ENCODE measurements around the gene FLT3LG. TPM values are rescaled to one million over a fixed set of nuclear protein-coding genes. Genes with fewer than 3 reads are reported as not detected.

FLT3LG gene
- total and polyA plus RNA-seq, 2 donors from 2014 or later = 7.4 to 12.5 TPM

GRCh38 chr19:49475995-49476880 is 2.2 kb downstream of the FLT3LG start:
- FAIRE-seq (no peak), DNase-seq (peak in 4 of 5 donors; percentile 85 to 91 (median 87))
- intact Hi-C loops (cut with DNase I) = no loop called here
- Histone ChIP-seq H3K27me3 (ENCODE audit: control insufficient read depth, insufficient read depth, low read length) (no peaks in the 10 kb centered on the region), H3K4me3 (ENCODE audit: low read length in 3 of 3) (no peak overlapping the region), H3K27ac (ENCODE audit: low read depth in 2 of 2, low read length in 2 of 2) (no peak overlapping the region), H3K36me3 (ENCODE audit: control insufficient read depth in 2 of 3, insufficient read depth in 3 of 3, low read length in 3 of 3) (no peaks in the 10 kb centered on the region), H3K9me3 (ENCODE audit: control insufficient read depth in 2 of 3, insufficient read depth in 1 of 3, low read length in 3 of 3) (no peaks in the 10 kb centered on the region), H3K9ac (ENCODE audit: low read length in 3 of 3) (no peak overlapping the region), H3K4me1 (ENCODE audit: control insufficient read depth in 2 of 3, insufficient read depth in 2 of 3, low read depth in 1 of 3, low read length in 3 of 3) (peaks cover 0 to 9% (median 0%) of the 10 kb centered on the region in 3 donors)
- peak; percentile 22 for TF ChIP-seq CTCF (IDR thresholded peaks at IDR 0.05; ENCODE audit: borderline replicate concordance, extremely low read depth, insufficient read depth)

DNA sequence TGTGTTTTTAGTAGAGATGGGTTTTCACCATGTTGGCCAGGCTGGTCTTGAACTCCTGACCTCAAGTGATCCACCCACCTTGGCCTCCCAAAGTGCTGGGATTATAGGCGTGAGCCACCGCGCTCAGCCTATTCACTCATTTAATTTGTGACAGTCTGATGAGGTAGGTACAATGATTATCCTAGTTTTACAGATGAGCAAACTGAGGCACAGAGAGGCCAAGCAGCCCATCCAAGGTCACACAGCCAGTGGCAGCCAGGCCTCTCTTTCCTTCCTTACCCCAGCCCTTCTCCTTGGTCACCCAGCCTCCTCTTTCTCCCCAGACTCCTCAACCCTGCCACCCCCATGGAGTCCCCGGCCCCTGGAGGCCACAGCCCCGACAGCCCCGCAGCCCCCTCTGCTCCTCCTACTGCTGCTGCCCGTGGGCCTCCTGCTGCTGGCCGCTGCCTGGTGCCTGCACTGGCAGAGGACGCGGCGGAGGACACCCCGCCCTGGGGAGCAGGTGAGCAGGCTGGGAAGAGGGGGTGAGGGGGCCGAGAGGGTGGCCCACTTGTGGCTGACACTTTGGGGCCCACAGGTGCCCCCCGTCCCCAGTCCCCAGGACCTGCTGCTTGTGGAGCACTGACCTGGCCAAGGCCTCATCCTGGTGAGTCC is 6.1 kb downstream of the FLT3LG start:
- intact Hi-C loops (cut with DNase I) = no loop called here
- H3K4me3 ChIP-seq (ENCODE audit: low read length in 3 of 3) = no peak overlapping the region
- no peak overlapping the region for H3K9ac ChIP-seq (ENCODE audit: low read length in 3 of 3)
- no peaks in the 10 kb centered on the region for H3K9me3 ChIP-seq (ENCODE audit: control insufficient read depth in 2 of 3, insufficient read depth in 1 of 3, low read length in 3 of 3)
- TF ChIP-seq CTCF (IDR thresholded peaks at IDR 0.05; ENCODE audit: borderline replicate concordance, extremely low read depth, insufficient read depth) = no peak
- no peaks in the 10 kb centered on the region for H3K4me1 ChIP-seq (ENCODE audit: control insufficient read depth in 2 of 3, insufficient read depth in 2 of 3, low read depth in 1 of 3, low read length in 3 of 3)
- FAIRE-seq = no peak
- no peak for DNase-seq
- H3K27me3 ChIP-seq (ENCODE audit: control insufficient read depth, insufficient read depth, low read length) = no peaks in the 10 kb centered on the region
- H3K27ac ChIP-seq (ENCODE audit: low read depth in 2 of 2, low read length in 2 of 2) = no peak overlapping the region
- H3K36me3 ChIP-seq (ENCODE audit: control insufficient read depth in 2 of 3, insufficient read depth in 3 of 3, low read length in 3 of 3) = no peaks in the 10 kb centered on the region

- DNase-seq (peak in 1 of 5 donors; percentile 59), FAIRE-seq (no peak)
- intact Hi-C loops (cut with DNase I) = no loop called here
- Histone ChIP-seq H3K4me1 (ENCODE audit: control insufficient read depth in 2 of 3, insufficient read depth in 2 of 3, low read depth in 1 of 3, low read length in 3 of 3) (no peaks in the 10 kb centered on the region), H3K36me3 (ENCODE audit: control insufficient read depth in 2 of 3, insufficient read depth in 3 of 3, low read length in 3 of 3) (no peaks in the 10 kb centered on the region), H3K9ac (ENCODE audit: low read length in 3 of 3) (no peak overlapping the region), H3K27ac (ENCODE audit: low read depth in 2 of 2, low read length in 2 of 2) (no peak overlapping the region), H3K9me3 (ENCODE audit: control insufficient read depth in 2 of 3, insufficient read depth in 1 of 3, low read length in 3 of 3) (no peaks in the 10 kb centered on the region), H3K27me3 (ENCODE audit: control insufficient read depth, insufficient read depth, low read length) (no peaks in the 10 kb centered on the region), H3K4me3 (ENCODE audit: low read length in 3 of 3) (no peak overlapping the region)
- no peak for TF ChIP-seq CTCF (IDR thresholded peaks at IDR 0.05; ENCODE audit: borderline replicate concordance, extremely low read depth, insufficient read depth)
These were observed 7.1 kb downstream of the FLT3LG start for GRCh38 chr19:49481020-49481683.

Measured in kidney (tissue), 14 donors.